T-cell (primary cell): ENCODE results near the gene COX6B2. TPM values are rescaled to one million over a fixed set of nuclear protein-coding genes. Genes with fewer than 3 reads are reported as not detected.

ENCODE experiments used
- ATAC-seq, 4 experiments: fragments of 200-7000 bp in 3 of 4; fragments of 150-1000 bp in 1 of 4; cut with Tn5 transposase; replicated peaks in 1 of 4; 1 replicate in 3 of 4; 2 replicates in 1 of 4; pipeline ENCODE4 v1.10.0; 2021; ENCODE audit warnings: moderate library complexity in 3 of 4, mild to moderate bottlenecking in 2 of 4, moderate number of reproducible peaks in 1 of 4
- CTCF ChIA-PET, 2 donors: fragments of 300-600 bp; sonication (Branson Sonifier 250); formaldehyde crosslinking; loops; one replicate each; lab custom pipeline; 2022; ENCODE audit warnings: antibody characterized with exemption in 2 of 2; lab: Charles Lee
- POLR2A ChIA-PET, 2 donors: fragments of 300-600 bp; sonication (Branson Sonifier 250); formaldehyde crosslinking; loops; one replicate each; lab custom pipeline; 2022; ENCODE audit warnings: antibody characterized with exemption in 2 of 2; lab: Charles Lee
- DNase-seq, 35 experiments: peaks; one replicate each; pipeline versions ENCODE4 v3.0.0 to v3.0.0-alpha.2; 2013 to 2023
- H3K27ac ChIP-seq: one replicate; pipeline ENCODE4 v1.5.1; 2013; ENCODE audit warnings: low read length
- H3K27me3 ChIP-seq, 2 experiments: replicated peaks in 1 of 2; 1 replicate in 1 of 2; 2 replicates in 1 of 2; pipeline versions ENCODE4 v1.6.1 to v1.7.0; 2013; ENCODE audit warnings: low read length in 1 of 2, mixed read lengths in 1 of 2; ENCODE audit not compliant: control insufficient read depth in 2 of 2, insufficient read depth in 2 of 2; ENCODE audit errors: extremely low read depth in 1 of 2
- H3K36me3 ChIP-seq, 2 donors: 1 replicate in 1 of 2; 2 replicates in 1 of 2; pipeline versions ENCODE4 v1.6.1 to v1.7.0; 2013; ENCODE audit warnings: low read length in 1 of 2; ENCODE audit not compliant: control insufficient read depth in 2 of 2, insufficient read depth in 1 of 2; ENCODE audit errors: extremely low read depth in 1 of 2
- H3K4me1 ChIP-seq, 2 experiments: 1 replicate in 1 of 2; 2 replicates in 1 of 2; pipeline versions ENCODE4 v1.6.1 to v1.7.0; 2013; ENCODE audit warnings: low read length in 2 of 2, mixed read lengths in 1 of 2; ENCODE audit not compliant: insufficient read depth in 2 of 2, control insufficient read depth in 1 of 2; ENCODE audit errors: extremely low read depth in 1 of 2
- H3K4me3 ChIP-seq, 2 donors: 1 replicate in 1 of 2; 2 replicates in 1 of 2; pipeline versions ENCODE4 v1.5.1 to v1.7.0; 2013; ENCODE audit warnings: mild to moderate bottlenecking in 2 of 2, low read length in 1 of 2, moderate library complexity in 1 of 2; ENCODE audit not compliant: control insufficient read depth in 1 of 2; ENCODE audit errors: extremely low read depth in 1 of 2
- H3K9me3 ChIP-seq: 2 replicates; pipeline ENCODE4 v1.7.0; 2013
- H3K27ac Mint-ChIP-seq, 2 donors: one replicate each; pipeline ENCODE4 v1.8.0; 2020 to 2021; ENCODE audit warnings: mild to moderate bottlenecking in 2 of 2, mixed read lengths in 2 of 2
- H3K27me3 Mint-ChIP-seq, 2 donors: one replicate each; pipeline ENCODE4 v1.8.0; 2021 to 2022; ENCODE audit warnings: mixed read lengths in 2 of 2
- H3K36me3 Mint-ChIP-seq: one replicate; pipeline ENCODE4 v1.8.0; 2021; ENCODE audit warnings: mixed read lengths
- H3K4me1 Mint-ChIP-seq, 3 donors: one replicate each; pipeline ENCODE4 v1.8.0; 2020 to 2022; ENCODE audit warnings: mixed read lengths in 3 of 3, mild to moderate bottlenecking in 1 of 3
- H3K4me3 Mint-ChIP-seq, 3 donors: one replicate each; pipeline ENCODE4 v1.8.0; 2020 to 2022; ENCODE audit warnings: mild to moderate bottlenecking in 3 of 3, mixed read lengths in 3 of 3, moderate library complexity in 3 of 3
- H3K9me3 Mint-ChIP-seq, 3 donors: one replicate each; pipeline ENCODE4 v1.8.0; 2020 to 2022; ENCODE audit warnings: mixed read lengths in 3 of 3
- WGBS: methylation state at CpG from one replicate; pipeline ENCODE4 v1.1.5; 2013; ENCODE audit warnings: missing lambda C conversion rate; ENCODE audit not compliant: insufficient coverage; 5-methylcytosine and 5-hydroxymethylcytosine counted together
- total RNA-seq, 35 experiments: library from RNA in 6 of 35; stranded (reverse) in 6 of 35; fragments of 120-200 nt in 1 of 35; gene quantifications; one replicate each; pipeline versions ENCODE4 v1.2.1 to v1.2.4 and lab custom pipeline; 2013 to 2026

Gene COX6B2
- total RNA-seq, 5 donors from 2014 or later (not counting 1 experiment from before 2014, with no cell fraction given) = 0.12 to 0.51 TPM; not detected in 3

- DNase-seq (no peak), ATAC-seq (no peak)
- H3K9me3 ChIP-seq = no peaks in the 10 kb centered on the region
- H3K27me3 ChIP-seq = peaks cover 0 to 57% of the 10 kb centered on the region in 2 experiments
- H3K27ac Mint-ChIP-seq = peak overlapping the region in 1 of 2 donors; percentile 43
- H3K36me3 Mint-ChIP-seq = no peaks in the 10 kb centered on the region
- H3K27me3 Mint-ChIP-seq = peaks cover 24 to 38% of the 10 kb centered on the region in 2 donors
- WGBS = 65% methylated on average over 8 of the region's 11 CpGs
- no peak overlapping the region for H3K4me3 ChIP-seq
- H3K9me3 Mint-ChIP-seq = no peaks in the 10 kb centered on the region
- peaks cover 19 to 33% (median 20%) of the 10 kb centered on the region in 3 donors for H3K4me1 Mint-ChIP-seq
- H3K4me1 ChIP-seq = peaks cover 0 to 33% of the 10 kb centered on the region in 2 experiments
- H3K27ac ChIP-seq = no peak overlapping the region
- no peaks in the 10 kb centered on the region for H3K36me3 ChIP-seq
- ChIA-PET POLR2A (interaction anchor here in 1 of 2 donors (0.5 kb wide), 1 partner anchor 56 kb away, joined by 3 read pairs; no protein-coding TSS in a partner anchor), CTCF (no interaction called here)
- H3K4me3 Mint-ChIP-seq = no peak overlapping the region
These were observed 3.8 kb downstream of the COX6B2 start for GRCh38 chr19:55350620-55351315.

- WGBS = 95% methylated on average over 10 of the region's 22 CpGs
- H3K4me1 Mint-ChIP-seq = peaks cover 16 to 24% (median 18%) of the 10 kb centered on the region in 3 donors
- CTCF ChIA-PET = interaction anchor here in 1 of 2 donors (0.6 kb wide), 1 partner anchor 122 kb away, joined by 3 read pairs; no protein-coding TSS in a partner anchor
- H3K36me3 ChIP-seq = peaks cover 2 to 3% of the 10 kb centered on the region in 2 donors
- POLR2A ChIA-PET = interaction anchor here in 1 of 2 donors (1.6 kb wide), 1 partner anchor 10 kb away, joined by 5 read pairs; the partner anchor contains the start of gene KMT5C
- H3K9me3 ChIP-seq = no peaks in the 10 kb centered on the region
- no peaks in the 10 kb centered on the region for H3K9me3 Mint-ChIP-seq
- H3K4me3 Mint-ChIP-seq = no peak overlapping the region
- no peak overlapping the region for H3K4me3 ChIP-seq
- H3K4me1 ChIP-seq = peaks cover 0 to 18% of the 10 kb centered on the region in 2 experiments
- ATAC-seq (no peak), DNase-seq (no peak)
- peaks cover 11% of the 10 kb centered on the region for H3K36me3 Mint-ChIP-seq
- peaks cover 24 to 32% of the 10 kb centered on the region in 2 donors for H3K27me3 Mint-ChIP-seq
- no peak overlapping the region for H3K27ac Mint-ChIP-seq
- no peak overlapping the region for H3K27ac ChIP-seq
- H3K27me3 ChIP-seq = peaks cover 0 to 38% of the 10 kb centered on the region in 2 experiments
These were observed 6.0 kb downstream of the COX6B2 start for GRCh38 chr19:55348317-55349034.

GRCh38 chr19:55347442-55348009, 7.0 kb downstream of the COX6B2 start:
- POLR2A ChIA-PET = interaction anchor here in 1 of 2 donors (1.6 kb wide), 1 partner anchor 9 kb away, joined by 5 read pairs; the partner anchor contains the start of gene KMT5C
- Histone ChIP-seq H3K36me3 (peaks cover 3 to 10% of the 10 kb centered on the region in 2 donors), H3K9me3 (no peaks in the 10 kb centered on the region), H3K27ac (no peak overlapping the region), H3K27me3 (peaks cover 0 to 28% of the 10 kb centered on the region in 2 experiments), H3K4me1 (peaks cover 0 to 9% of the 10 kb centered on the region in 2 experiments), H3K4me3 (no peak overlapping the region)
- Mint-ChIP-seq H3K4me1 (peaks cover 7 to 15% (median 8%) of the 10 kb centered on the region in 3 donors), H3K4me3 (no peak overlapping the region), H3K9me3 (no peaks in the 10 kb centered on the region), H3K27ac (no peak overlapping the region), H3K27me3 (peaks cover 15 to 22% of the 10 kb centered on the region in 2 donors), H3K36me3 (peaks cover 16% of the 10 kb centered on the region)
- WGBS = no CpG with 5 or more reads among the region's 10 CpGs
- ATAC-seq (no peak), DNase-seq (no peak)
- CTCF ChIA-PET = no interaction called here

GRCh38 chr19:55346725-55347441, 7.6 kb downstream of the COX6B2 start:
- peaks cover 9 to 16% of the 10 kb centered on the region in 2 donors for H3K27me3 Mint-ChIP-seq
- H3K9me3 Mint-ChIP-seq = no peaks in the 10 kb centered on the region
- WGBS = 93% methylated on average over 31 of the region's 41 CpGs
- peaks cover 16% of the 10 kb centered on the region for H3K36me3 Mint-ChIP-seq
- ChIA-PET POLR2A (interaction anchor here in 1 of 2 donors (1.6 kb wide), 1 partner anchor 8 kb away, joined by 5 read pairs; the partner anchor contains the start of gene KMT5C), CTCF (no interaction called here)
- Histone ChIP-seq H3K9me3 (no peaks in the 10 kb centered on the region), H3K27me3 (peaks cover 0 to 22% of the 10 kb centered on the region in 2 experiments), H3K4me1 (peaks cover 0 to 3% of the 10 kb centered on the region in 2 experiments), H3K27ac (no peak overlapping the region), H3K36me3 (peaks cover 3 to 13% of the 10 kb centered on the region in 2 donors), H3K4me3 (no peak overlapping the region)
- H3K4me1 Mint-ChIP-seq = peaks cover 3 to 10% (median 5%) of the 10 kb centered on the region in 3 donors
- H3K4me3 Mint-ChIP-seq = no peak overlapping the region
- no peak for DNase-seq
- peak in 1 of 4 experiments; percentile 16 for ATAC-seq
- no peak overlapping the region for H3K27ac Mint-ChIP-seq

- Mint-ChIP-seq H3K4me3 (no peak overlapping the region), H3K27me3 (peaks cover under 1 to 8% of the 10 kb centered on the region in 2 donors), H3K36me3 (peaks cover 16% of the 10 kb centered on the region), H3K4me1 (peaks cover 1 to 7% (median 5%) of the 10 kb centered on the region in 3 donors), H3K9me3 (no peaks in the 10 kb centered on the region), H3K27ac (no peak overlapping the region)
- H3K27ac ChIP-seq = no peak overlapping the region
- peaks cover 2 to 9% of the 10 kb centered on the region in 2 experiments for H3K4me1 ChIP-seq
- H3K4me3 ChIP-seq = no peak overlapping the region
- ATAC-seq (peak in 1 of 4 experiments; percentile 11), DNase-seq (no peak)
- H3K9me3 ChIP-seq = no peaks in the 10 kb centered on the region
- H3K36me3 ChIP-seq = peaks cover 3 to 13% of the 10 kb centered on the region in 2 donors
- CTCF ChIA-PET = no interaction called here
- WGBS = 91% methylated on average over 31 of the region's 43 CpGs
- peaks cover 0 to 14% of the 10 kb centered on the region in 2 experiments for H3K27me3 ChIP-seq
- POLR2A ChIA-PET = no interaction called here
These were observed 8.4 kb downstream of the COX6B2 start for GRCh38 chr19:55345818-55346724.
